Cardiac muscle cell (in vitro differentiated cells and primary cell): ENCODE measurements around the gene LMAN2L. TPM values are rescaled to one million over a fixed set of nuclear protein-coding genes. Genes with fewer than 3 reads are reported as not detected.

Experiments
- DNase-seq, 2 donors: peaks; one replicate each; pipeline versions ENCODE4 v3.0.0 to v3.0.0-alpha.2; 2010 to 2017; ENCODE audit warnings: low read depth in 1 of 2, low spot score in 1 of 2
- H3K27ac ChIP-seq: fragments of 200-600 bp; sonication (generic); 2 replicates; pipeline ENCODE4 v1.5.1; 2016
- H3K27me3 ChIP-seq: fragments of 200-600 bp; sonication (generic); 2 replicates; pipeline ENCODE4 v1.6.0; 2016; ENCODE audit warnings: control low read depth
- H3K36me3 ChIP-seq: fragments of 200-600 bp; sonication (generic); 2 replicates; pipeline ENCODE4 v1.5.1; 2016; ENCODE audit warnings: control low read depth
- H3K4me1 ChIP-seq: fragments of 200-600 bp; sonication (generic); 2 replicates; pipeline ENCODE4 v1.8.1; 2017; ENCODE audit warnings: low read depth, mild to moderate bottlenecking, mixed run types
- H3K4me3 ChIP-seq: fragments of 200-600 bp; sonication (generic); 2 replicates; pipeline ENCODE4 v1.5.1; 2016; ENCODE audit warnings: mild to moderate bottlenecking
- H3K9me3 ChIP-seq: fragments of 200-600 bp; sonication (generic); 2 replicates; pipeline ENCODE4 v1.5.1; 2017; ENCODE audit warnings: low read depth, mild to moderate bottlenecking, control low read depth
- polyA plus RNA-seq: library from polyadenylated mRNA; unstranded; fragments of >200 nt; fragmentation: Nextera tagmentation; extraction: Ambion mirVana; gene quantifications from 2 replicates; pipeline ENCODE4 v1.2.1, GENCODE V29; 2016
- total RNA-seq: library from RNA; depleted of rRNA; stranded (reverse); fragments of >200 nt; gene quantifications from 2 replicates; pipeline ENCODE4 v1.2.3, GENCODE V29; 2016
- TF ChIP-seq, protein P1 (sequence below): IDR thresholded peaks from 2 replicates; pipeline ENCODE4 v1.5.1; 2012; ENCODE audit warnings: low read depth, mild to moderate bottlenecking, low read length

Gene LMAN2L
- total and polyA plus RNA-seq, 2 experiments from 2014 or later: 28.8 to 64.3 TPM

DNA sequence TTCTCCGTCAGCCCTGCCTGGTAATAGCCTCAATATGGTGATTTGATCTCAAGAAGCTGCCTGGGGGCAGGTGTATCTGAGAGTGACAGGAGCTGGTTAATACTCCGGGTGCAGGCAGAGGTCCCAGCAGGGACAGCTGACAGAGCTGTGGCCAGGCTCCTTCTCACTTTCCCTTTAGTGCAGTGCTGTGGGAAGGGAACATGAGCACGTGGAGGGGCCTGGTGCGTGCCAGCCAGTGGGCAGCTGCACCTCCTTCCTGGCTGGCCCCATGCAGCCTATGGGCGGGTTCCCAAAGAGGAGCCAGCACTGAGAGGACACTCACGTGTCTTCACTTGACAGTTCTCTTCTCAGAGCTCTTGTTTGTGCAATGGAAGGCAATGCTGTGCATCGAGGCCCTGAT is 29.9 kb upstream of the LMAN2L start:
- H3K4me1 ChIP-seq: no peaks in the 10 kb centered on the region
- H3K9me3 ChIP-seq: no peaks in the 10 kb centered on the region
- no peaks in the 10 kb centered on the region for H3K27me3 ChIP-seq
- H3K27ac ChIP-seq: no peak overlapping the region
- TF ChIP-seq, protein P1, sequence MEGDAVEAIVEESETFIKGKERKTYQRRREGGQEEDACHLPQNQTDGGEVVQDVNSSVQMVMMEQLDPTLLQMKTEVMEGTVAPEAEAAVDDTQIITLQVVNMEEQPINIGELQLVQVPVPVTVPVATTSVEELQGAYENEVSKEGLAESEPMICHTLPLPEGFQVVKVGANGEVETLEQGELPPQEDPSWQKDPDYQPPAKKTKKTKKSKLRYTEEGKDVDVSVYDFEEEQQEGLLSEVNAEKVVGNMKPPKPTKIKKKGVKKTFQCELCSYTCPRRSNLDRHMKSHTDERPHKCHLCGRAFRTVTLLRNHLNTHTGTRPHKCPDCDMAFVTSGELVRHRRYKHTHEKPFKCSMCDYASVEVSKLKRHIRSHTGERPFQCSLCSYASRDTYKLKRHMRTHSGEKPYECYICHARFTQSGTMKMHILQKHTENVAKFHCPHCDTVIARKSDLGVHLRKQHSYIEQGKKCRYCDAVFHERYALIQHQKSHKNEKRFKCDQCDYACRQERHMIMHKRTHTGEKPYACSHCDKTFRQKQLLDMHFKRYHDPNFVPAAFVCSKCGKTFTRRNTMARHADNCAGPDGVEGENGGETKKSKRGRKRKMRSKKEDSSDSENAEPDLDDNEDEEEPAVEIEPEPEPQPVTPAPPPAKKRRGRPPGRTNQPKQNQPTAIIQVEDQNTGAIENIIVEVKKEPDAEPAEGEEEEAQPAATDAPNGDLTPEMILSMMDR: no peak
- no peak for DNase-seq
- no peak overlapping the region for H3K4me3 ChIP-seq
- no peaks in the 10 kb centered on the region for H3K36me3 ChIP-seq

DNA sequence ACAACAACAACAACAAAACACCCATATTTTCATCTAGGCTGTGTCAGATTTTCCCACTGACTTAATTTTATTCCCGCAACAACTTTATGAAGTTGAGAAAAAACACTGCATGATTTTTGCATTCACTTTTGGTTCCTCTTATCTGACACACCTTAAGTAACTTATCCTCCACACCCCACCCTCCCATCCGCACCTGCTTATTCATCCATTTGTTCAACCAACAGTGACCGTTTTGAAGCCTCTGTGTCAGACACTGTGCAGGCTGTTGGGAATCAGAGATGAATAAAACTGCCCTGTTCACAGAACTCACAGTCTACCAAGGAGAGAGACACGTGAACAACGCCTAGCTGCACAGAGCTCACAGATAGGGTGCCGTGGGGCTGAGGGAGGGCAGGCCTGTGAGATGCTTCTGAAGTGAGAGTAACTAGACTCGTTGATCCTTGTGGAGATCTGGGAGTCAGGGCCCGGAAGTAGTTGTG is 28.3 kb upstream of the LMAN2L start:
- Histone ChIP-seq H3K9me3 (no peaks in the 10 kb centered on the region), H3K36me3 (no peaks in the 10 kb centered on the region), H3K27me3 (no peaks in the 10 kb centered on the region), H3K27ac (no peak overlapping the region), H3K4me3 (no peak overlapping the region), H3K4me1 (peaks cover 10% of the 10 kb centered on the region)
- TF ChIP-seq, protein P1: no peak
- peak in 1 of 2 donors; percentile 15 for DNase-seq

DNA sequence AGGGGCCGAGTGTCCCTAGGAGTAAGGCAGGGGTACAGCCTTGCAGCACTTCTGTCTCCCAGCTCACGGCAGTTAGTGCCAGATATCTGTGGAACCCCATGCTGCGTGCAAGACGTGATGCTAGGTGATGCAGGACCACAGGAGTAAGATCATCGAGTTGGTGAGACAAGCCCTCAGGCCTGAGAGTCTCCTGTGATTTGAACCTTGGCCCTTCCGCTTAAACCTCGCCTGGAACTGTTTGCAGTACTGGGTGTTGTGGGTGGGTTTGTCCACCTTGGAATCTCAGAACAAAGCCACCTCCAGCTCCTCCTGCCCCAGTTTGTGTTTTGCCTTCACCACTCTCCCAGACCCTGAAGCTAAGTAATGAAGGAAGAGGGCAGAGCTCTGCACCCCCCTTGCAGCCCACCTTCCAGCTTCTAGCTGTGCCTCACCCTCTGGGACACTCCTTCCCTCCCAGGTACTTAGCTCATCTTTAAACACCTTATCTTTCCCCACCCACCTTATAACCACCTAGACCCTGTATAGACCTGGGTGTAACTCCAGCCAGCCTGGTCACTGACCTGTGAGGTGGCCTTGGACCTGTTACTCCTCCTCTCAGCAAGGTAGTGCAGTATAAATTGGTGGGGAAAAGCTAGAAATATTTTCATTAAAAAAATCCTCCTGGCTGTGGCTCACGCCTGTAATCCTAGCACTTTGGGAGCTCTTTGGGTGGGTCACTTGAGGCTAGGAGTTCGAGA is 27.4 kb upstream of the LMAN2L start:
- no peak for DNase-seq
- no peaks in the 10 kb centered on the region for H3K27me3 ChIP-seq

DNA sequence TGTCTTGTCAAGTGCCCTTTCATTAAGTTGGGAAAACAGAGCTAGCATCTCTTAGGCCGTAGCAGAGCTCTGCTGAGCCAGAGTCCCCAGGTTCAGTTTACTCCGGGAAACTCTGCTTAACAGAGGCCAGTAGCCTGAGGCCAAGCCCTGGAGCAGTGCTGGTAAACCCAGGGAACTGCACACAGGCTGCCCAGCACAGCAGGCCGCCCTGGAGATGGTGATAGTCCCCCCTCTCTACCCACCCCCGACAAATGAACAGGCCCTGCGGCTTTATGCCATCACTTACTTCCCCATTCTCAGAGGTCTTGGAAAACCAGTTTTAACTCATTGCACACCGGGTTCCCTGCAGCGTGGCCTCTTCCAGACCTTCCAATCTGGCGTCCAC is 24.4 kb upstream of the LMAN2L start:
- peak overlapping the region; percentile 61 for H3K27ac ChIP-seq
- H3K27me3 ChIP-seq: no peaks in the 10 kb centered on the region
- H3K9me3 ChIP-seq: no peaks in the 10 kb centered on the region
- peak overlapping the region; percentile 28 for H3K4me3 ChIP-seq
- TF ChIP-seq, protein P1: no peak
- H3K36me3 ChIP-seq: no peaks in the 10 kb centered on the region
- DNase-seq: peak in 1 of 2 donors; percentile 32
- peaks cover 30% of the 10 kb centered on the region for H3K4me1 ChIP-seq

More for the DNA sequence above, 27.4 kb upstream of the LMAN2L start:
- Histone ChIP-seq H3K9me3 (no peaks in the 10 kb centered on the region), H3K4me1 (peaks cover 15% of the 10 kb centered on the region), H3K36me3 (no peaks in the 10 kb centered on the region), H3K27ac (no peak overlapping the region), H3K4me3 (no peak overlapping the region)
- TF ChIP-seq, protein P1: no peak

DNA sequence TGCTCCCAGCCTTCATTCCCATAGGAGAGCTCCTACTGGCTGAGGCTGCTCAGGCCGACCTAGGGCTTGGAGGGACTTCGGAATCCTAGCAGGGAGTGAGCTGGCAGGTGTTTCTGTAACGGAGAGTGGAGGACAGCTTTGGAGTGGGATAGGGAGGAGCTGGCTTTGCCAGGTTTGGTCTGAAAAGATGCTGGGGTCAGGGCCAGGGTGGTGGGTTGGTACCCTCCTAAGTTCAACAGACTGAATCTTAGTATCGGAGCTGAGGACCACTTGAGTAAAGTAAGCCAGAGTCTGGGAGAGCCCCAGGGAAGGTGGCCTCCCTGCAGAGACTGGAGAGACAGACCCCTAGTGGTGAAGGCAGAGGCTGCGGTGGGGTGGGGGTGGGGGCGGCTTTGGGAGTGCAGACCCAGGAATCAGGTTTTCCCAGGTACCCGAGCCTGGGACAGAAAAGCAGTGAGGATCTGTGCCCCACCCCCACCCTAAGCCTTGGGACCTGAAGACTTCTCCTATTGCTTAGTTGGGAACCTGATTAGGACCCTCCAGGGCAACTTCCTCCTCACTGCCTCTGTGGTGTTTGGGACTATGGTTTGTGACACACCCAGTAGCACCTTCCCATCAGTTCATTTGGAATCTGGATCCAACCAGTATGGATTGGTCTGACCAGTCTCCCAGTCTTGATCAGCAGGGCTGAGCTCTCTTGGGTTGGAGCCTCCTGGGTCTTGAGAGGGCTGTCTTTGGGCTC is 23.8 kb upstream of the LMAN2L start:
- Histone ChIP-seq H3K9me3 (no peaks in the 10 kb centered on the region), H3K4me3 (peak overlapping the region; percentile 28), H3K27ac (peak overlapping the region; percentile 61), H3K36me3 (no peaks in the 10 kb centered on the region), H3K27me3 (no peaks in the 10 kb centered on the region), H3K4me1 (peaks cover 30% of the 10 kb centered on the region)
- TF ChIP-seq, protein P1: peak; percentile 53
- DNase-seq: peak; percentile 14 to 52
